HG03060 (cell line): ENCODE results near the gene CCNE1.
"Not testable (repeated sequence)": the region's sequence is repeated elsewhere in the genome, so short reads cannot be mapped to it uniquely, and the experiment has no call there.

Source experiments
- ATAC-seq: cut with Tn5 transposase; IDR thresholded peaks from one replicate; pipeline ENCODE4 v1.9.1; 2021; ENCODE audit warnings: low read depth, moderate number of reproducible peaks; ENCODE audit not compliant: unreplicated experiment

Gene CCNE1

DNA sequence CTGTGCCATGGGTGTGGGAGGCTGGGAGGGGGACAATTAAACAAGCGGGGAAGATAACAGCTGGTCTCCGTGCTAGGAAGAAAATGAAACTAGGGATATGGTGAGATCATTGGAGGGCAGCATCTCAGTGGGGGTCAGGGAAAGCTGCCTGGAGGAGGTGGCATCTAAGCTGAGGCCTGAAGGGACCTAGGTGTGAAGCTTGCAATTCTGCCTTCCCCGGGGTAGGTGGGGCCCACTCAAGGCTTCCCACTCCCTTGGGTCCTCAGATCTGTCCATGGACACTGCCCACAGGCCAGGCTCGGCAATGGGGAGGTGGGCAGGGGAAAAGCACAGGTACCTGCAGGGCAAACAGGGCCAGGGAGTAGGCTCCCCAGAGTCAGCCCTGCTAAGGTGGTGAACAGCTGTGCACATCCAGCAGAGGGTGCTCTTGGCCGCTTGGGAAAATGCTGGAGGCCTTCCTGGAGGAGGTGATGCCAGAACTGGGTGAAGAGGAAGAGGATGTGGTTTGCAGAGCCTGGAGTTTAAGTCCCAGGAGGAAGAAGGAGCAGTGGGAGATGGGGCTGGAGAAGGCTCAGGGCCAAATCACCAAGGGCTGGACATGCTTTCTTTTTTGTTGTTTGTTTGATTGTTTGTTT lies 25.7 kb upstream of the CCNE1 start:
- ATAC-seq: no peak

DNA sequence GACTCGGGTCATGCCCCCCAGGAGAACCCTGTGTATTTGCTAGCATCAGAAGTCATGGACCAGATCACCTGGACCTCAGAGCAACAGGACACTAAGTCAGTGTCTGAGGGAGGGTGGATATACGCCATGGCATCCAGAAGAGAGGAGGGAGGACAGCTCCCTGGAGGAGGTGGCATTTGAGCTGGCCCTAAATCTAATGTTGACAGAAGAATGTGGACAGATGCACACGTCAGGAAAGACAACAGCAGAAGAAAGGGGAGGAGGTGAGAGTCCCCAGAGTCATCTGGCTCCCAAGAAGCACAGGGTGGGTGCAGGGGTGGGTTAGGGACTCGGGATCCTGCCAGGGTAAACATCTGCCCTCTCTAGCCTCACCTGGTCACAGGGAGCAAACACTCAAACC lies 24.5 kb upstream of the CCNE1 start:
- ATAC-seq: no peak

DNA sequence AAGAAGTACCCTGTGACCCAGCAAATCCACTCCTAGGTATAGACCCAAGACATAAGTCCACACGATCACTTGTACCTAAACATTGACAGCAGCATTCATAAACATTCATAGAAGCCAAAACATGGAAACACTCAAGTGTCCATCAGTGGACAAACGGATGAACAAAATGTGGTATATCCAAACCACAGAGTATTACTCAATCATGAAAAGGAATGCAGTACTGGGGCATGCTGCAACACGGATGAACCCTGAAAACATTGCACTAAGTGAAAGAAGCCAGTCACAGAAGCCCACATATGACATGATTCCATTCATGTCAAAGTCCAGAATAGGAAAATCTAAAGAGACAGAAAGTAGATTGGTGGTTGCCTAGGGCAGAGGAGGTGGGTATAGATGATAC lies 22.8 kb upstream of the CCNE1 start:
- ATAC-seq: no peak

DNA sequence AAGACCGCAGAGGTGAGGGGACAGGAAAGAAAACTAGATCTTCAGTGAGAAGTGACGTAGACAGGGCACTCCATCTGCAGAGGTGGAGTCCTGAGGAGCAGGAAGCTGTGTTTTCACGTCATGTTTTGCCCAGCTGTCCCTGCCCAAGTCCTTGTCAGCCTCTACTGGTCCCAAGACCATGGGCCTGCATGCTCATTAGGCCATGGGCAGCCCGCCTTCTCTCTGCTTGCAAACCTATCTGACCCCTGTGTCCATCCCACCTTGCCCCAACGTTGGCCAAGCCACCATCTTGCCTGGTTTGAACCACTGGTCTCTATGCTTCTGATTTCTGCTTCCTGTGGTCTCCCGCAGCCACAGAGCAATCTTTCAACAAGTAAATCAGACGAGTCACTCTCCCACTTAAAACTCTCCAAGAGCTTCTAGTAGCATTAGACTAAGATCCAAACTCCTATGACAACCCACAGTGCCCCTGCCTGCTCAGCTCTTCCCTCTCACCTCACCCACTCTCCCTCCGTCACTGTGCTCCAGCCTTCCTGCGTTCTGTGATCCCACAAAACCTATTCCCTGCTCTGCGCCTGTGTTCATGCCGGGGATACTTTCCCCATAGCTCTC lies 18.6 kb upstream of the CCNE1 start:
- ATAC-seq: no peak

DNA sequence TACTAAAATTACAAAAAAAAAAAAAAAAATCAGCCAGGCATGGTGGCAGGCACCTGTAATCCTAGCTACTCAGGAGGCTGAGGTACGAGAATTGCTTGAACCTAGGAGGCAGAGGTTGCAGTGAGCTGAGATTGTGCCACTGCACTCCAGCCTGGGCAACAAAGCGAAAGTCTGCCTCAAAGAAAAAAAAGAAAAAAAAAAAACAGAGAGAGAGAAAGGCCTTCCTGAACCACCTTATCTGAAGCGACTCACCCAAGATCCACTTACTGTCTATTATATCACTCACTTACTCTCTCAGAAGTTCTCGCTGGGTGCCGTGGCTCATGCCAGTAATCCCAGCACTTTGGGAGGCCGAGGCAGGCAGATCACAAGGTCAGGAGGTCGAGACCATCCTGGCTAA lies 17.3 kb upstream of the CCNE1 start:
- ATAC-seq: not testable (repeated sequence)

DNA sequence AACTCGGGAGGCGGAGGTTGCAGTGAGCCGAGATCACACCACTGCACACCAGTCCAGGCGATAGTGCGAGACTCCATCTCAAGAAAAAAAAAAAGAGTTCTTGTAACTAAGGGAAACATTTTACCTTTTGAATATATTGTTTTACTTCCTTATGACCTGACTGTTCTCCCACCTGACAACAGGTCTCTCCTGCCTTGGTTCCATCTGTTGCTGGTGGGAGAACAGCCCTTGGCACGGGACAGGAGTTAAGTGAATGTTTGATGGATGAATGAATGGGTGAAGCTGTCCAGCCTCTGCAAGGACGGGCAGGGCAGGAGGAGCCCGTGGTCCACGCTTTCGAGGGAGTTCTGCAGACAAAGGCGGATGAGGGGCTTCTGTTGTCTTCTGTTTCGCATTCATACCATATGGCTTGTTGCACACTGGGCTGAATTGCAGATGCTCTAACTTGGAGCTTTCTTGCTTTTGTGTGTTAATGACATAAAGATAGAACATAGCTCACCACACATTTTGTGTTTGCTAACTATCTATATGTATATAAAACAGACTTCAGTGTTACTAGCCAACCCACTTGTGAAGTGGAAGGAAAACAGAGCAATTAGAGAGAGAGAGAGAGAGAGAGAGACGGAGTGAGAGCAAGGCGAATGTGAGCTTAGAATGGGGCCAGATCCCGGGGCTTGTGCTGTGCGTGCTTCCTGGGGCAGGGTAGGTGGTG lies 16.2 kb upstream of the CCNE1 start:
- ATAC-seq: no peak

DNA sequence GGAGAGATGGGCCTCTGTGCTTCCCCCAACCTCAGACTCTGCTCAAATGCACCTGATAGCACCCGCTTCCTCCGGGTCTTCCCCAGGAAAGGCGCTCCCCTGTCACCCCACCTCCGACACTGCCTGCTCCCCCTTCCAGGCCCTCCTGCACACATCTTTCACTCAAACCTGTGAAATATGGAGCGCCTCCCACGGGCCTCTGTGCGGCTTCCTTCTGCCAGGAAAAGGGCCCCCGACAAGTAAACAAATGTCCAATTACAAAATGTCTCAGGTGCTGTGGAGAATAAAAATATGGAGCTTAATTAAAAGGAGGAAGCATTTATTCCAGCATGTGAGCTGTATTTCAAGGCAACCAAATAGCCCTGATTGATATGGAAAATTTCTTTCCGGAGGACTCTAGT lies 15.6 kb upstream of the CCNE1 start:
- ATAC-seq: no peak

DNA sequence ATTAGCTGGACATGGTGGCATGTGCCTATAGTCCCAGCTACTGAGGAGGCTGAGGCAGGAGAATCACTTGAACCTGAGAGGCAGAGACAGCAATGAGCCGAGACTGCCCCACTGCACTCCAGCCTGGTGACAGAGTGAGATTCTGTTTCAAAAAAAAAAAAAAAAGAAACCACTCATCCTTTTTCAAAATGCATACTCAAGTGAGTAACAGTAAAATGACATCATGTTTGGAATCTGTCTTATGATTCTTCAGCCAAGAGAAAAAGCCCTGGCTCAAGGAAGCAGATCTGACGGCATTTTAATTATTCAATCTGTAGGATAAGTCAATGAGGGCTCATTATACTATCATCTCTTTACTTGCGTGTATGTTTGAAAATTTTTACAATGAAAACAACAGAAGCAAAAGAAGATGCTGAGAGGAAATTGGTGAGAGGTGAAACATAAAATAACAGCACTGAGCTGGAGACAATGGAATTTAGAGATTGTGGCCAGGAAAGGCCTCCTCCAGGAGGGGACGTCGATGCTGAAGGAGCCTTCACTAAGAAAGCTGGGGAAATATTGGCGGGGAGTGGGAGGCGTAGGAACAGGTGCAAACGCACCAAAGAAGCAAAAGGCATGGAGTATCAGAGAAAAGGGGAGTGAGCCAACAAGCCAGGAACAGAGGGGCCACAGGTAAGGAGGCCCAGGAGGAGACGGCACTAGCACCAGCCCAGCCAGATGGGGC lies 12.9 kb upstream of the CCNE1 start:
- no peak for ATAC-seq

DNA sequence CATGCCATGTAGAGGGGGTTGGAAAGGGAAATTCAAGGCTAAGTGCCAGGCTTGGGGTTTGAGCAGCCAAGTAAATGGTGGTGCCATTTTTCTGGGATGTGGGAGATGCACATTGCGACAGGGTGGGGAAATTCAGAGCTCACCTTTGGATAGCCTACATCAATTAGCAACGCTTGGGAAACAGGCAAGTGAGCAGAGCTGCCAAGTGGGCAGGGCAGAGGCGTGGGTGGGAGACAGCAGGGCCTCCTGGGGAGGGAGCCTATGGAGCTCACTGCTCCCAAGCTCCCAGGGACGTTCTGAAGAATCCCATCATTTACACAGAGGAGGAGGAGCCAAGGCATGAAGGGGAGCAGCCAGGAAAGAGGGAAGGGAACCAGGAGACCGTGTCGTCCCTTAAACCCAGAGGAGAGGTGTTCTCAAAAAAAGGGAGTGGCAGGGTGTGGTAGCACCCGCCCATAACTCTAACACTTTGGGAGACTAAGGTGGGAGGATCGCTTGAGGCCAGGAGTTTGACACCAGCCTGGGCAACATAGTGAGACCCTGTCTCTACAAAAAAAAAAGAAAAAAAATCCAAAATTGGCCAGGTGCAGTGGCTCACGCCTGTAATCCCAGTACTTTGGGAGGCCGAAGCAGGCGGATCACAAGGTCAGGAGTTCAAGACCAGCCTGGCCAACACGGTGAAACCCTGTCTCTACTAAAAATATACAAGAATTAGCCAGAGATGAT lies 11.5 kb upstream of the CCNE1 start:
- ATAC-seq: no peak

DNA sequence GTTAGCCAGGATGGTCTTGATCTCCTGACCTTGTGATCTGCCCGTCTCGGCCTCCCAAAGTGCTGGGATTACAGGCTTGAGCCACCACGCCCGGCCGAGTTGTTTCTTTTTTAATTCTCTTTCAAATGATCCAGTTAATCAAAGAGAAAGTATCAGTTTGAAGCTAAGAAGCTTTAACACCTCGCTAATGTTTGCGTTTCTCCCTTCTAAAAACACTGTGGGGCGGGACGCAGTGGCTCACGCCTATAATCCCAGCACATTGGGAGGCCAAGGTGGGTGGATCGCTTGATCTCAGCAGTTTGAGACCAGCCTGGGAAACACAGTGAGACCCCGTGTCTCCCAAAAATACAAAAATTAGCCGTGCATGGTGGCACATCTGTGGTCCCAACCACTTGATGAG lies 7.8 kb upstream of the CCNE1 start:
- not testable (repeated sequence) for ATAC-seq

DNA sequence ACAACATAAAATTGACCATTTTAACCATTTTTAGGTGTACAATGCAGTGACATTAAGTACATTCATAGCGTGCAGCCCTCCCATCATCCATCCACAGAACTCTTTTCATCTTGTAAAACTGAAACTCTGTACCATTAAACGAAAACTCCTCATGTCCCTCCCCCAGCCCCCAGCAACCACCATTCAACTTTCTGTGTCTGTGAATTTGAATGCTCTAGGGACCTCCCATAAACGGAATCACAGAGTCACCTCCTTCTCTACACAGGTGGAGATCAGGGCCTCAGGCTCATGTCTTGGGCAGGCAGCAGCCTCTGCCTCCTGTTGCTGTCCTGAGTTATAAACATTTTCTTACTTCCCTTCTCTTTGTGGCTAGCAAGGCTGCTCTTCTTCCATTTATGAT lies 7.3 kb upstream of the CCNE1 start:
- ATAC-seq: no peak

DNA sequence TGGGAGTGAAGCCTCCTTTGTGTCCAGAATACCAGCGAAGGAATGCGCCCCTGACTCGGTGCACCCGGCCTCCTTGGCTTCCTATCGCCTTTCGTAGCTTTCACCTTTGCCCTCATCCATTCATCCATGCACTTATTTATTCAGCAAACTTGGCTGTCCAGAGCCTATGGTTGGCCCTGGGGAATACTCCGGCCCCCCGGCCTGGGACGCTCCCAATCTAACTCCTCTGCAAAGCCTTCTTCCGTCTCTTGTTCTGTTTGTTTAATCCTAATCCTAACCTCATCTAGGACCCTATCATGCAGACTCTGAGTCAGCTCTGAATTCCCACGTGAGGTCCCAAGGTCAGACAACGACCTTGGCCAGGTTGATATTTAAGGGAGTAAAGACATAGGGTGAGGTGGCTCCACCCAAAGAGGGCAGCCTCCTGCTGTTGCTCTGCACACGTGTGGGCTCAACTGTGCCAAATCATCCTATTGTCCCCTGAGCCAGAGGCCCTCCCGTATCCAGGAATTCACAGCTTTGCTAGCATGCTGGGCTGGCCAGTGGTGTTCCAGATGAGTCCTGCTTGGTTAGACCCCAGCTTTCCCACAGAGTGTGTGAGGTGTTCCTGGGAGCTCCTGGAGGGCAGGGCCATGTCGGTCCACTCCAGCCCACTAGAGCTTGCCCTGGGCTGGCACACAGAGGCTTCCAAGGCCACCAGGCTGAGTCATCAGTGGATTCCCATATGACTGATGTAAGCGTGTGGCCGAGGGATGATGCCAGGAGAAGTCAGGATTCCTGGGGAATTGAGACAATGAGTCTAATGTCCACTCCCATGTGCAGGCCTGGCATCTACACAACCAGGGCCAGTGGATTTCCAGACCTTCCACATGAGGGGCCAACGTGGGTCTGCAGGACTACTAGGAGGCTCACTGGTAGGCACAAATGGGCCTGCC lies 6.5 kb upstream of the CCNE1 start:
- no peak for ATAC-seq

DNA sequence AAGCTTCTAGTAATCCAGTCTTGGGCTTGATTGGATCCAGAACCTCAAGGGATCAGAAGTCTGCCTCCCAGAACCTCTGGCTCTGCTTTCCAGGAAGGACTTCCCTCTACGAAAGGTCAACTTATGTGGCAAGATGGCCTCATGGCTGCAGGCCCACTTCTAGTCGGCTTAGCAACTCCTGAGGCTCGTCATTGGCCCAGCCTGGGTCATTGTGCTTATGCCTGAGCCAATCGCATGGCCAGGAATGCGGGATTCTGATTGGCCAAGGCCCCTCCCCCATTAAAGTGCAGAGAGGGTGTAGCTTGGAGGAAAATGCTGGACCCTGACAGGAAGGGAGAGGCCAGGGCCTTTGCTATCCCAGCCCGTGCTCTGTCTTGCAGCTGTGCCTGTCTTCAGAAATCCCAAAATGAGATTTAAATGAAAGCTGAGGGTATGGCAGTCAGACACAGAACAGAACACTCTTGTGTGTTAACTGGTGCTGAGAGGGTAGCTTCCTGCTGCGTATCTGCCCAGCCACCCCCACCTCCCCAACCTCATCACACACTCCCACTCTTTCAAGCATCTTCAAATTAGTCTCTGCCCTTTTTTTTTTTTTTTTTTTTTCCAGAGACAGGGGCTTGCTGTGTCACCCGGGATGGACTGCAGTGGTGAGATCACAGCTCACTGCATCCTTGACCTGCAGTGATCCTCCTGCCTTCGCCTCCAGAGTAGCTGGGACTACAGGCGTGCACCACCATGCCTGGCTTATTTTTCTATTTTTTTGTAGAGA lies 5.5 kb upstream of the CCNE1 start:
- no peak for ATAC-seq

DNA sequence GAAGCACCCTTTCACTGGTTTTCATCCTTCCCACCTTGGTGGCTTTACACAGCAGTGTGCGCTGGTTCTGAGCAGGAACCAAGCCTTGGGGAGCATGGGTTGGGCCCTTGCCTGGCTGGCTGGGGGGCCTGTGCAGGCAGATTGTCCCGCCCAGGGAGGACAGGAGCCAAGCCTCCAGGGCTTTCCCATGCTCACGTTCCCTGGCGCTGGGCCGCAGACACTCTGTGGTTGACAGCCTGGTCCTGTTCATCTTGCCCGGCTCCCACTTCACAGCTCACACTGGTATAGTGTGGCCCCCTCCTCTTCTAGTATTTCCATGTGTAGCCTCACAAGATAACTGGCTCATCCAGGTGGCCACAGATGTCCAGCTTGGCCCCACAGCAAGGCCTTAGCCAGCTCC lies 4.6 kb upstream of the CCNE1 start:
- no peak for ATAC-seq

DNA sequence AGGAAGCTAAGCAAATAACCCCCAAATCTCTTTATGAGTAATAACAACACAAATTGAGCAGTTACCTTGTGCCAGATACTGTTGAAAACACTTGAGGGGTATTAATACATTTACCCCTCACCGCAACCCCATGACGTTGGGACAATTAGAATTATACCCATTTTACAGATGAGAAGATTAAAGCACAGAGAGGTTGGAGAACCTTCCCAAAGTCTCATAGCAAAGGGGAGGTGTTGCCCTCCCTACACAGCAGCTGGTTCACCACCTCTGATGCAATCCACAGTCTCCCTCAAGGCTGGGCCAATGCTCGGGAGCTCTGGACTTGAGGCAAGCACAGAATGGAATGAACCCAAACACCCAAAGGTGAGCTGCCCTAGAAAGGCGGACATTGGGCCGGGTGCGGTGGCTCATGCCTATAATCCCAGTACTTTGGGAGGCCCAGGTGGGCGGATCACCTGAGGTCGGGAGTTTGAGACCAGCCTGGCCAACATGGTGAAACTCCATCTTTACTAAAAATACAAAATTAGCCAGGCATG lies 3.9 kb upstream of the CCNE1 start:
- ATAC-seq: no peak

DNA sequence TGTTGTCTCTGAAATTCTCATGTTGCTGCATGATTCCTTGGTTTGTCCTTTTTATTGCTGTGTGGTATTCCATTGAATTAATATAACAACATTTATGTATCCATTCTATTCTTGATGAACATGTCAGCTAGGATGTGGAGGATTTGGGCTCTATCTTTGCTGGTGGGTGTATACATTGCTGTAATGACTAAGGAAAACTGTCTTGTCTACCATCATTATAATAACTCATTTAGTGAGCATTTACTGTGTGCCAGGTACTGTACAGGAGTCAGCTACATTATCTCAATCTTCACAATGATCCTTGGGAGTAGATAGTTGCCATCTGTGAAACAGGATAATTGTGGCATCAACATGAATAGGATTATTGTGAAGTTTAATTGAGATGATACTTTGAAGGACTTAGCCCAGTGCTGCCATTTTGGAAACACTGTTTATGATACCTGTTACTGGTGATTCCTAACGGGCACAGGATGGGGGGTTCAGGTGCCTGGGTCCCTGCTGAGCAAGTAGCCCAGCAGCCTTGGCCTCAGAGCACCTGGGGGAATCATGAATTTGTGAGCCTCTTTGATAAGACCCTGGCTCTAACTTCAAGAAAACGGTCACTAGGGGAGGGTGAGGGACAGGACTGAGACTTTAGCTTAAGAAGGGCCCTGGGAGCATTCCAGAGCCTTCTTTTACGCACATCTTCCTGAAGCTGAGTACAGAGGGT lies 1.8 kb upstream of the CCNE1 start:
- no peak for ATAC-seq

DNA sequence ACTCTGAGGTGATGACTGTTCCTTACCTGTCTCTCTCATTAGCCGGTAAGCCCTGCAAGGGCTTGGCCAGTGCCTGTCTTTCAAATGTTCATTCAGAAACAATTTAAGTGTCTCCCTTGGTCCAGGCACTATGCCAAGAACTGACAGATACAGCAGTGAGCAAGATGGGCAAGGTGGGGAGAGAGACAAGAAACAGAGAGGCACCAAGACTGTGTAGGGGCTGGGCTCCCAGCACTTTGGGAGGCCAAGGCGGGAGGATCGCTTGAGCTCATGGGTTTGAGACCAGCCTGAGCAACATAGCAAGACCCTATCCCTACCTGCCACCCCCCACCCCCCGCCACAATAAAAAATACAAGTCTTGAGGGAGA lies 1.3 kb upstream of the CCNE1 start:
- no peak for ATAC-seq
